GM19043 (cell line): ENCODE results near the gene TPRX1.
"Not testable (repeated sequence)": the region's sequence is repeated elsewhere in the genome, so short reads cannot be mapped to it uniquely, and the experiment has no call there.

Source experiments
- ATAC-seq: cut with Tn5 transposase; IDR thresholded peaks from one replicate; pipeline ENCODE4 v1.9.1; 2021; ENCODE audit warnings: low read depth; ENCODE audit not compliant: unreplicated experiment

Gene TPRX1

GRCh38 chr19:47804451-47804850 lies at the start of gene TPRX1:
Gene TPRX1 (minus strand): TSS chr19:47804551. CDS start chr19:47804539, 12 bp downstream.
- not testable (repeated sequence) for ATAC-seq

GRCh38 chr19:47853003-47853402 lies 48.7 kb upstream of the TPRX1 start:
- ATAC-seq = no peak

GRCh38 chr19:47848823-47849473 lies 44.6 kb upstream of the TPRX1 start:
- no peak for ATAC-seq

- no peak for ATAC-seq
These were observed 44.1 kb upstream of the TPRX1 start for GRCh38 chr19:47848425-47848822.

GRCh38 chr19:47842941-47843340 lies 38.6 kb upstream of the TPRX1 start:
- no peak for ATAC-seq

GRCh38 chr19:47839913-47840312 lies 35.6 kb upstream of the TPRX1 start:
- ATAC-seq = no peak

- no peak for ATAC-seq
These were observed 35.1 kb upstream of the TPRX1 start for GRCh38 chr19:47839411-47839810.

- no peak for ATAC-seq
These were observed 31.7 kb upstream of the TPRX1 start for GRCh38 chr19:47836038-47836437.

GRCh38 chr19:47832723-47833122 lies 28.4 kb upstream of the TPRX1 start:
- no peak for ATAC-seq

- no peak for ATAC-seq
These were observed 22.4 kb upstream of the TPRX1 start for GRCh38 chr19:47826800-47827199.

GRCh38 chr19:47824396-47824795 lies 20.0 kb upstream of the TPRX1 start:
- no peak for ATAC-seq

GRCh38 chr19:47821460-47822020 lies 17.2 kb upstream of the TPRX1 start, which contains the start of gene CRX:
Gene CRX (plus strand): TSS chr19:47821937. CDS start chr19:47834444, 12,507 bp downstream.
- ATAC-seq = no peak

GRCh38 chr19:47820410-47820809 lies 16.1 kb upstream of the TPRX1 start:
- no peak for ATAC-seq

GRCh38 chr19:47819858-47820257 lies 15.5 kb upstream of the TPRX1 start:
- no peak for ATAC-seq

- ATAC-seq = not testable (repeated sequence)
These were observed 13.9 kb upstream of the TPRX1 start for GRCh38 chr19:47818221-47818620.

GRCh38 chr19:47816270-47816669 lies 11.9 kb upstream of the TPRX1 start:
- not testable (repeated sequence) for ATAC-seq

- no peak for ATAC-seq
These were observed 9.6 kb upstream of the TPRX1 start for GRCh38 chr19:47813995-47814328.

- ATAC-seq = no peak
These were observed 9.1 kb upstream of the TPRX1 start for GRCh38 chr19:47813304-47813994.

- ATAC-seq = no peak
These were observed 2.1 kb upstream of the TPRX1 start for GRCh38 chr19:47806435-47806834.

- no peak for ATAC-seq
These were observed 962 bp upstream of the TPRX1 start for GRCh38 chr19:47805313-47805712.

GRCh38 chr19:47803671-47804070 lies 680 bp downstream of the TPRX1 start:
- ATAC-seq = not testable (repeated sequence)

GRCh38 chr19:47803148-47803547 lies 1.2 kb downstream of the TPRX1 start:
- ATAC-seq = not testable (repeated sequence)
